A673 (cell line): ENCODE measurements around the gene METTL16. TPM values are rescaled to one million over a fixed set of nuclear protein-coding genes. Genes with fewer than 3 reads are reported as not detected.

Experiments
- BruUV-seq: library from RNA; stranded (reverse); fragments of 400-500 nt; replicated peaks from 2 replicates; lab custom pipeline; 2021; lab: Mats Ljungman, UMichigan
- CTCF ChIA-PET: fragments of 300-600 bp; sonication (Branson Sonifier 250); formaldehyde crosslinking; loops from one replicate; lab custom pipeline; 2022; ENCODE audit warnings: antibody characterized with exemption; lab: Charles Lee
- POLR2A ChIA-PET: fragments of 300-600 bp; sonication (Branson Sonifier 250); formaldehyde crosslinking; loops from one replicate; lab custom pipeline; 2022; ENCODE audit warnings: antibody characterized with exemption; ENCODE audit not compliant: low non-redundant PET; lab: Charles Lee
- DNase-seq: peaks from one replicate; pipeline ENCODE4 v3.0.0-alpha.2; 2015; ENCODE audit warnings: low spot score
- H3K27ac ChIP-seq: fragments of 200-600 bp; sonication (generic); 2 replicates; pipeline ENCODE4 v1.5.1; 2016; ENCODE audit warnings: mixed run types, low read depth, mild to moderate bottlenecking, mixed read lengths, antibody characterized with exemption, low read length; ENCODE audit not compliant: poor library complexity, severe bottlenecking
- H3K27me3 ChIP-seq: fragments of 200-600 bp; sonication (generic); replicated peaks from 2 replicates; pipeline ENCODE4 v1.6.1; 2017; ENCODE audit warnings: mixed run types, low read depth, mild to moderate bottlenecking, mixed read lengths, antibody characterized with exemption, low read length; ENCODE audit not compliant: insufficient read depth, poor library complexity
- H3K36me3 ChIP-seq: fragments of 200-600 bp; sonication (generic); 2 replicates; pipeline ENCODE4 v1.6.1; 2016; ENCODE audit warnings: mixed run types, mild to moderate bottlenecking, mixed read lengths, antibody characterized with exemption, low read length; ENCODE audit not compliant: insufficient read depth, poor library complexity, severe bottlenecking
- H3K4me1 ChIP-seq: fragments of 200-600 bp; sonication (generic); 2 replicates; pipeline ENCODE4 v1.6.1; 2017; ENCODE audit warnings: mixed run types, mild to moderate bottlenecking, mixed read lengths, antibody characterized with exemption, low read length; ENCODE audit not compliant: insufficient read depth, poor library complexity, severe bottlenecking
- H3K4me3 ChIP-seq: fragments of 200-600 bp; sonication (generic); 2 replicates; pipeline ENCODE4 v1.5.1; 2016; ENCODE audit warnings: low read depth, mixed run types, mild to moderate bottlenecking, mixed read lengths, low read length; ENCODE audit not compliant: poor library complexity, severe bottlenecking
- H3K9me3 ChIP-seq: fragments of 200-600 bp; sonication (generic); 2 replicates; pipeline ENCODE4 v1.6.1; 2016; ENCODE audit warnings: mixed run types, low read depth, mild to moderate bottlenecking, mixed read lengths, antibody characterized with exemption, low read length; ENCODE audit not compliant: poor library complexity, severe bottlenecking
- CTCF ChIP-seq: fragments of 300-800, 200-600 bp; sonication (generic); conservative IDR thresholded peaks from 2 replicates; pipeline ENCODE4 v1.5.1; 2017; ENCODE audit warnings: low read depth, mild to moderate bottlenecking, antibody characterized with exemption, low read length, moderate library complexity, mixed read lengths
- EZH2 ChIP-seq: fragments of 200-600 bp; sonication (generic); IDR thresholded peaks from 2 replicates; pipeline ENCODE4 v1.6.1; 2017; ENCODE audit warnings: borderline replicate concordance, low read depth, mild to moderate bottlenecking, mixed read lengths, antibody characterized with exemption, low read length; ENCODE audit not compliant: poor library complexity, severe bottlenecking
- intact Hi-C: fragments of 100-400 bp; cut with micrococcal nuclease; formaldehyde crosslinking; loops from one replicate; pipeline ENCODE4 v1.10.0; 2022; ENCODE audit not compliant: unreplicated experiment
- total RNA-seq: library from RNA; stranded (reverse); gene quantifications from 2 replicates; pipeline ENCODE4 v1.2.3, GENCODE V29; 2021

Gene METTL16
- total RNA-seq, 1 experiment from 2014 or later, result 50.8 TPM

- ChIA-PET CTCF (interaction anchor here (1.5 kb wide), 1 partner anchor 12 kb away, joined by 4 read pairs; no protein-coding TSS in a partner anchor), POLR2A (interaction anchor here (0.7 kb wide), 1 partner anchor 502 kb away, joined by 4 read pairs; no protein-coding TSS in a partner anchor)
- Histone ChIP-seq H3K4me1 (peaks cover 5% of the 10 kb centered on the region), H3K36me3 (peaks cover 13% of the 10 kb centered on the region), H3K9me3 (no peaks in the 10 kb centered on the region), H3K27me3 (no peaks in the 10 kb centered on the region), H3K4me3 (no peak overlapping the region), H3K27ac (no peak overlapping the region)
- TF ChIP-seq EZH2, result no peak
- TF ChIP-seq CTCF, result no peak
- intact Hi-C loops, result no loop called here
- no peak for DNase-seq
- BruUV-seq, result no TSS peak
Observed at GRCh38 chr17:2370211-2370589, 141.5 kb downstream of the METTL16 start.

GRCh38 chr17:2369551-2370210 lies 142.0 kb downstream of the METTL16 start:
- Histone ChIP-seq H3K4me1 (peaks cover 5% of the 10 kb centered on the region), H3K9me3 (no peaks in the 10 kb centered on the region), H3K27ac (no peak overlapping the region), H3K27me3 (no peaks in the 10 kb centered on the region), H3K36me3 (peaks cover 10% of the 10 kb centered on the region), H3K4me3 (no peak overlapping the region)
- POLR2A ChIA-PET, result interaction anchor here (0.7 to 0.9 kb wide), 2 partner anchors 13 to 503 kb away, joined by 3 to 4 read pairs; no protein-coding TSS in a partner anchor
- no TSS peak for BruUV-seq
- intact Hi-C loops, result no loop called here
- CTCF ChIA-PET, result interaction anchor here (0.6 to 1.5 kb wide), 2 partner anchors 13 to 21 kb away, joined by 3 to 4 read pairs; no protein-coding TSS in a partner anchor
- DNase-seq, result peak; percentile 48
- TF ChIP-seq EZH2 (no peak), CTCF (peak; percentile 29; the same call in 1 of the 2 replicates)

GRCh38 chr17:2369039-2369438 lies 142.6 kb downstream of the METTL16 start:
- peaks cover 11% of the 10 kb centered on the region for H3K36me3 ChIP-seq

More at GRCh38 chr17:2369039-2369438, 142.6 kb downstream of the METTL16 start:
- no peak overlapping the region for H3K4me3 ChIP-seq
- intact Hi-C loops, result no loop called here
- no peaks in the 10 kb centered on the region for H3K27me3 ChIP-seq
- peak overlapping the region; percentile 1 for H3K27ac ChIP-seq
- ChIA-PET CTCF (interaction anchor here (0.6 to 1.5 kb wide), 2 partner anchors 13 to 20 kb away, joined by 3 to 4 read pairs; no protein-coding TSS in a partner anchor), POLR2A (interaction anchor here (0.6 to 0.9 kb wide), 2 partner anchors 13 to 59 kb away, joined by 3 read pairs; no protein-coding TSS in a partner anchor)
- TF ChIP-seq CTCF, result no peak
- DNase-seq, result no peak
- no peaks in the 10 kb centered on the region for H3K9me3 ChIP-seq
- peaks cover 5% of the 10 kb centered on the region for H3K4me1 ChIP-seq
- no TSS peak for BruUV-seq
